Activated T-cell treated with anti-CD3 and anti-CD28 coated beads for 1 hour (primary cell): Measurements from ENCODE around the gene GRB10.

Experiments used
- DNase-seq: peaks from one replicate; pipeline ENCODE4 v3.0.0-alpha.2; 2020; ENCODE audit warnings: low read depth

The GRB10 gene

DNA sequence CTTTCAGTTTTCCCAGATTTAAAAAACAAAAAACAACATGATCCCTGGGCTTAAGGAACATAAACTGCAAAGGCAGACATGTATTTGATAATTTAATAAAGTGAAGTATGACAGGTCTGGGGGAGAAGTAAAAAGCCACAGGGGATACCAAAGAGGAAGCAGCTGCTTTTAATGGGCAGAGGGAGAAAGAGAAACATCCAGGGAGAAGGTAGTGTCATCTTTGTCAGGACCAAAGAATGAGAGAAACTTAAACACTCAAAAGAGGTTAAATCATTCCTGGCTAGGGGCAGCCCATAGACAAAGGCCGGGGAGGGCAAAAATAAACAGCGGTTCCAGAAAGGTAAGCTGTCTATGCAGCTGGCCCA is 94.5 kb downstream of the GRB10 start:
- DNase-seq, result no peak

DNA sequence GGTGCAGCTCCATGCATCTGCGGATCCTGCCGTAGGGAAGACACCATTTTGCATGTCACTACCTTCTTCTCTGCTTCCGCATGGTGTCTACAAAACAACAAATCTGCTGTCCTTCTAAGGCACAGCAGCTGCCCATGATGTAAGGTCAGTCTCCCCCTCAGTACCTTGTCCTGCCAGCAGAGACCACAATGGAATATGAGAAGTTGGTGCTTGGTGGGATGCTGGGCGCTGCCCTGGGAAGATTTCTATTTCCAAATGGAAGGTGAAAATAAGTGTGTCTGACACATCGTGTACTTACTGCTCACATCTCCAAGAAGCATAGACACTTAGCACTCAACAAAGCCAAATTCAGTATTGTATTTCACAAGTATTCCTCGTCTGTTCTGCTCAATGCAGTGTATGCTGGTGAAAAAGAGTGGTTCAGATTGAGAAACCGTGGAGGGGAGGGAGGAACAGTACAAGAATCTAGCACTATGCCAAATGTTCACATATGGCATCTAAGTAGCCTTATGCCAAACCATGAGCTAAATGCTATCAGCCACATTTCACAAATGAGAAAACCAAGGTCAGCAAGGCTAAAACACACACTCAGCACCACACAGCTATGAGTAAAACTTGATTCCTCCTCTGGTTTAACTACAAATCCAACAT is 95.0 kb downstream of the GRB10 start:
- DNase-seq, result no peak

DNA sequence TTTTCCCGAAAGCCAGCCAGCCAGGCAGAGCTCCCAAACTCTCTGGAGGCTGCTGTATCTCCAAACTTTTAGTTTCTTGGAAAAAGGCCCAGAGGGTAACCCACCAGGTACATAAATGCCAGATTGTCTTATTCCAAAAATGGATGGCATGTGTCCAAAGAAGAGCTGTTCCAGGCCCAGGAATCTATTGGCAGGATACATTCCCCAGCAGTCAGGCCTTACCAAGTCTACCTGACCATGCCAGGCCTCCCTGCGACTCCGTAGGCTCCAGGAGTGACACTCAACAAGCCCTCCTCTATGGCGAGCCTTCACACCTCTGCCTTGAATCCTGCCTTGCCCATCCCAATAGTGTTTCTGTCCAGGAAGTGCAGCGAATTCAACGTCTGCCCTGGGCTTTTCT is 95.6 kb downstream of the GRB10 start:
- no peak for DNase-seq

DNA sequence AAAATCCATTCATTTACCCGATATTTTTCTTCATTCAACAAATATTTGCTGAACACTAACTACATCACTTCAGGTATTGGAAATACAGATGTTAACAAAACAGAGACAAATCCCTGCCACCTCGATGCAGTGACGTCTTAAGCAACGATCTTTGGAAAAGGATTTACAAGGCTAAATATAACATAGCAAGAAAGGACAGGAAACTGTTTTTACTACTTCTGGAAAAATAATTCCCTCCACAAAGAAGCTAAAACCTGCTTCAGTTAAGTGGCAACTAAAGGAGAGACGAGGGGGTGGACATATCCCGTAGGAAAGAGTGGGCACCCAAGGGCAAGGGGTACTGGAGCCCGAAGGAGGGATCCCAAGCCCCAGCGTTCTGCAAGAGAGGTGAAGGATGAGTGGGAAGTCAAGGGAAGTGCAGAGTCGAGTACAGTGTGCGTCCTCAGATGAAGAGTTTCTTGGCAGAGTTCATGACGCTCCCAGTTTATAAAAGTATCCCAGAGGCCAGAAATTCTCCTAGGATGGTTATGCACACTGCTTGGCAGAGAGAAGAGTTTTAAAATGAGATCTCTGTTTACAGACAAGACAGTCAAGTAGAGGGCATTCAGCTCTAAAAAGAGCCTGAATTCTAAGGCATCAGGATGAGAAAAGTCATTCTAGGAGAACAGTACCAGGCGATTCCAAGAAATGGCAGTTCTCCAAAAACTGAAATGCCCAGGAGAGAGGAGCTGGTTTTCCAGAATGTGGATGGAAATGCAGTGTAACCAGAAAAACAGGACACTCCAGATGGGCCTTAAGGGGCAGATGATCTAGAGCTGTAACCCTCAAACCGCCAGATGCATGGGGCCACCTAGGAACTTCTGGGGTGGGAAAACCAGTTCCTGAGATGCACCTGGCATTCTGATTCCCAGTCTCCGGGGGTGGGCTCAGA is 97.3 kb downstream of the GRB10 start:
- DNase-seq, result no peak

DNA sequence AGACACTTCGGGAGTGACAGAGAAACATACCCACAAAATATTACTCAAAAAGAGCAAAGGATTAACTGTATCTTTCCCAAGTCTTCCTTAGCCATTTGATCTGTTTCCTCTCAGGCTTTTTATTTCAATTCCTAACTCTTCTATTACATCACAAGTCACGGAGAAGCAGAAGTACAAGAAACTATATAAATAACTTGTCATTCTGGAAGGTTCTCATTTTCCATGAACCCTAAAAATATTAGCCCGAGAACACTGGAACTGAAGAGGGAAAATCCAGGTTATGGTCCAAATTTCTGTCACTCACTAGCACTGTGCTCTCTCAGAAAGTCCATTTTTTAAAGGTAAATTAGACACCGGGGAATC is 98.0 kb downstream of the GRB10 start:
- DNase-seq, result no peak

DNA sequence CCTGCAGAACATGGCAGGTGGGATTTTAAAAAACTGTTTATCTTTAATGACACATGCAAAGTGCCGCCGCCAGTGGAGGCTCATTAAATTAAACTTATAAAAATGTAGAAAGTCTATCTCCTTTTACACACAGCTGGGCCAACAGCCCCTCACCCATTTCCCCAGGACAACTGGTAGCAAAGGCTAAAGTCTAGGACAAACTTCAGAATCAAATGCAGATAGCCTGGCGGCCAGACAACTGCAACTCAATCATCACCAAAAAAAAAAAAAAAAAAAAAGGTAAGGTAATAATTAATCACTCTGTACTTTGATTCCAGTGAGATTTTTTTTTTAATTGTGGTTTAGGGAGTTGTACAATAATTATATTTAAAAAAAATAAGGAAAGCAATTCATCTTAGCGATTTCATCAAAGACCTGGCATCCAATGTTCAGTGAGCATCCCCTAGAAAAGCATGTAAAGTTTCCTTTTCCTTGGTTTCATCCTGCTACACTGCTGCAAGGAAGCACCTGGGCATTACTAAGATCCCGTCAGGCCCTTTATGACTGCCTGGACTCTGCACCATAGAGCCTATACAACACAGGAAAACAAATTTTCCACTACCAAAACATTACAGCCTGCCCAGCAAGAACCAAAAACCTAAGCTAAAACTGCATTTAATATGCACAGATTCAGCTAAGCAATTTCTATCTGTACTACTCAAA is 98.5 kb downstream of the GRB10 start:
- DNase-seq, result no peak

DNA sequence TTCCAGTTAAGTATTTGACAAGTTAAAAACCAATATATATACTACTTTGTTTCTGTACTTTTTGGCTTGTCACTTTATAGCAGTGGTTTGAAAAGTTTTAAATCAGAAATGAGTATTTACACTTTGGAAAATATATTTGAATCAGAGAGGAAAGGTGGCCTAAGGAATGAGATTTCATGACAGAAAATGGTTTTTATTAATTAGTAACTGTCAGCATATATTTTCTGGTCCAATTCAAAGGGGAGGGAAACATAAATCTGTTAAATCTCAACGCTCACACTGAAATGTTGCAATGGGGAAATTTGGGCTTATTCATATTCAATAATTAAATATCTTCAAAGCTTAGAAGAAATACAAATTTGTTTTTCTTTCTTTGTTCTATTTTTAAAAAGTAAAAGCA is 100.1 kb downstream of the GRB10 start:
- DNase-seq, result no peak

DNA sequence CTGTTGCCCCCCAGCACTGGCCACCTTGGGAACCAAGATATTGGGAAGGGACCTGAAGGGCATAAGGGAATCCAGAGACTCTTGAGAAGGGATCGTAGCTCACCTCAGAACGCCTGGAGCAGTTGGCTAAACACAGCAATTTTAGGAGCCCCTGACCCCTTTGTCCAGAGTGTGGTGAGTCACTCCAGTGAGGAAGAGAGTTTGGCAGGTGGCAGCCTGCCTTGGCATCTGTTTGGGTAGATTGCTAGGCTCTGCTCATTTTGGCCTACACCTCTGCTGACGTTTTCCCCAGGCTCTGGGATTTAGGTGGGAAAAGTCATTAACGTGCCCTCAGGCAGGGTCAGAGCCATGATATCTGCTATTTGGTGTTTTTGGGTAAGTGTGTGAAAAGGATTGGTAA is 100.6 kb downstream of the GRB10 start:
- no peak for DNase-seq

DNA sequence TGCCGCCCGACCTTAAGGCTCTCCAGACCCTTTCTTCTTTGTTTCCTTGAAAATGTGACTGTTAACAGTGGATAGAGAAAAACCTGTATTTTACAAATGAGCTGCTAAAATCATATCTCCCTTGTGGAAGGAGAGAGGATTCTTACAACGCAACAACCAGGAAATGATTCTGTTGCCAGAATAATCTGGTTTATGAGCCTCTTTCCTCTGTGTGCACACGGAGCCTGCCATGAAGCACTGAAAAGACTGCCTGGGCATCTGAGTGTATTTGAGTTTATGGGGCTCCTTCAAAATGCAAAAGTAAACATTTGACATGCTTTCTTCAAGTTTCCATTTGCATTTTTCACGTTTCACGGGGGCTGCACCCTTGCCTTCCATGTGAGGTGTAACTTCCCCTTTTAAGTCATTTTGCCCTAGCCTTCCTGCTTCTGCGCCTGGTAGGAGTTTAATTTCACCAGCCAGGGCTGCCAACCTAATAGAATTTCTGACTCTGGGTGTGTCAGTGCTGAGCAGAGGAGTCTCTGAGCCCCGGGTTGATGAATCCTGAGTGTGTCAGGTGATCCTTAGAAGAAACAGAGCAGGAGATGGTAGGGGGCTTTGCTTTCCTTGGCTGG is 101.2 kb downstream of the GRB10 start:
- no peak for DNase-seq

DNA sequence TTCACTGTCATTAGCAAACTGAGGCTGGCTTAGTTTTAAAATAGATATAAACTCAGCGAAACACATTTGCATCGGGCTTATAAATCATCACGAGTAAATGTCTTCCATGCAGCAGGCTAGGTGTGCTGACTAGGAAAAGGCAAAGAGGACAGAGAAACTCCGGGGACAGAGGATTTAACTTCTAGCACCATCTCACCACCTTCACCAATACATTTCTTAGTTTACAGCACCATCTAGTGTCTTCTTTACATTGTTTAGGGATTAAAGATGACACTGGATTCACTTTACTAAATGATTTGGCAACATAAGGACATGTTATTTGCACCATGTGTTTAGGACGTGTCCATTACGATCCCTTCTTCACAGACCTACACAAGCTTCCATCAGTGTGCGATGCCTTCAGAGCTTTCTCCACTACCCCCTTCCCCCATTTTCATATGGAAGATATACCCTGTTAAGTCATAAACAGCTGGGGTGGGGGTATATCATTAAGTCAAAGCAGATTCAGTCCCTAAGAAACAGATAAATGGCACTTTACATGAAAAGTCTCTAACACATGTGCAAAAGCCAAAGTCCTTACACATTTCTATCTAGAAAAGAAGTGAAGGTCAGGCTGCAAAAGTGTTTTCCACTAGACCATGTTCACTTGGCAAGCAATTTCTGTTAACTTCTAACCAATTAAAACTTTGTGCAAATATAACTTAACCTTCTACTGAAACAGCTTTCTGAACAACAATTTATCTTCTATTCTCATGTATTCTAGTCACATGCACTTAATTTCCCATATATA is 103.3 kb downstream of the GRB10 start:
- DNase-seq, result no peak

DNA sequence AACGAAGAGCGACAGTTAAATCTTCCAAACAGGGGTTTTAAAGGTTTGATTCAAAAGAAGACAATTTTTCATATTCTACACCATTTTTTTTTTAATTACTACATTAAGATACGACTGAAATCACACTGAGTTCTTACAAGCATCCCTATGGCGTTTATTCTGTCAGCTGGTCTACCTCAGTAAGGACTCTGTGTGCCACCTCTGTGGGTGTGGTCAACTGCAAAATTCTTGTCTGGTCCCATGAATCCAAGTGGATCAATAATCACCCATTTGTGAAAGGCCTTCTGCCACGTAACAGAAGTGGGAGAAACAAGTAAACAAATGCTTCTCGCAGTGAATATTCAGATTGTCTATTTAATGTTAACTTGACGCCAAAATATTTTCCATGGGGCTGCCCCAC is 104.1 kb downstream of the GRB10 start:
- no peak for DNase-seq

DNA sequence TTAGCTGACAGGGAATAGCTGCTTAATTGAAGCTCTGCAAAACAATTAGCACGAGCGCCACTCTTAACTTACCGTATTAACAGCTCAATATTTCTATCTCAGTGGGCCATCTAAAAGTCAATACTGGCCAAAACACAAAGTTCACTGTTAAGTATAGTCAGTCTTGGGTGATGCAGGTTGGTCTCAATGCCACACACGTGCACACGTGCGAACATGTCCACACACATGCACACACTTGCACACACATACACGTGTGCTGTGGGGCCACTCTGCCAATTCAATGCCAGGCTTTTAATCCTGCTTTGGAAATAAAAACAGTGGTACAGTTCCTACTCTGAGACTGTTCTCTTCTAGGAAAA is 105.1 kb downstream of the GRB10 start:
- no peak for DNase-seq

DNA sequence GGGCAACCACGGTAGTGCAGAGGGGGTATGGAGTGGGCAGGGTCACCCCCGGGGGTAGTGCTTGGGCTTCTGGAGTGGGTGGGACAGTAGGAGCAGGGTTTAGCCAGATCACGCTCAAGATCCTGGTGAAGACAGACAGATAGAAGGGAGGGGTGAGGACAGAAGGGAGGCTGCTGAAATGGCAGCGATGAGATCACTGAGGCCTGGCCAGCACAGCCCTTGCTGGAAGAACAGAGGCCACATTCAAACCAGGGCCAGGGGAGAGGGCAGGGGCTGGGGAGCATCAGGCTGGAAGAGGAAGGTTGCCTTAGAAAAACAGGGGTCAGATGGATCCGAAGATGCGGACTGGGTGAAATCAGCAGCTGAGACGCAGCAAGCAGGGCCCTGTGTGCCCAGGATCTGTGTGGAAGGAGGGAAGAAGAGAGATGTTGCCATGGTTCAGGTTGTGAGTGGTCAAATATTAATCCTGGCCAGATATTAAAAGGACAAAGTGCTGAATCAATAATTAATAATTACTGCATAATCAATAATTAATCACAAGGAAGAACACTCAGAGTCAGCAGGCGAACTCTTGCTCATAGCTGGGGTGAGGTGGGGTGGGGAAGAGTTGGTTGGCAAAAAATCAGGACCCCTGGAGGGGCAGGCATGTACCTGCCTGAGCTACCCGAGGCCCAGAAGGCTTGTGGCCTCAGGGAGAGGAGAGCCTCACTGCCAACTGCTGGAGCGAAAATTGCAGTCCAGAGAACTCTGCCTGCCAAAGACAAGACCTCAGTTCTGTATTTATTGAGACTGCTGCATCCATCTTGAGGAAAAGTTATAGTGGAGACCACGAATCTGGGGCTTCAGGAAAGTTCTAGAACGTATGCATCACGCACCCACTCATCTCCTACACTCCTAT is 105.7 kb downstream of the GRB10 start:
- no peak for DNase-seq

DNA sequence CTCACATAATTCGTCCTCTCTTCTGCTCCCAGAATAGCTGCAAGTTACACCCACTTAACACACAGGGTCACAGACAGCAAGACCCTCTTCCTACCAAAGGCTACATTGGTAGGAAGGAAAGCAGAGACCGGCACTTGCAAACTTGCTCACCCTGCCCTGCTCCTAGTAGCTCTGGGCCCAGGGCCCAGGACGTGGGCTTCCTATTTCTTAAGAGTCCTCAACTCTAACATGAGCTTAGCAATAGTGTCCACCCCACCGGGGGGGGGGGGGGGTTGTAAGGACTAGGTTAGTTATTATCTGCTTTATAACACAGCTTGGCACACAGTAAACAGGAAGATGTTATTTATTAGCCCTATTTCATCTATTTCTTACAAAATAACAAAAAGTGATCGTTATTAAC is 106.6 kb downstream of the GRB10 start:
- no peak for DNase-seq

DNA sequence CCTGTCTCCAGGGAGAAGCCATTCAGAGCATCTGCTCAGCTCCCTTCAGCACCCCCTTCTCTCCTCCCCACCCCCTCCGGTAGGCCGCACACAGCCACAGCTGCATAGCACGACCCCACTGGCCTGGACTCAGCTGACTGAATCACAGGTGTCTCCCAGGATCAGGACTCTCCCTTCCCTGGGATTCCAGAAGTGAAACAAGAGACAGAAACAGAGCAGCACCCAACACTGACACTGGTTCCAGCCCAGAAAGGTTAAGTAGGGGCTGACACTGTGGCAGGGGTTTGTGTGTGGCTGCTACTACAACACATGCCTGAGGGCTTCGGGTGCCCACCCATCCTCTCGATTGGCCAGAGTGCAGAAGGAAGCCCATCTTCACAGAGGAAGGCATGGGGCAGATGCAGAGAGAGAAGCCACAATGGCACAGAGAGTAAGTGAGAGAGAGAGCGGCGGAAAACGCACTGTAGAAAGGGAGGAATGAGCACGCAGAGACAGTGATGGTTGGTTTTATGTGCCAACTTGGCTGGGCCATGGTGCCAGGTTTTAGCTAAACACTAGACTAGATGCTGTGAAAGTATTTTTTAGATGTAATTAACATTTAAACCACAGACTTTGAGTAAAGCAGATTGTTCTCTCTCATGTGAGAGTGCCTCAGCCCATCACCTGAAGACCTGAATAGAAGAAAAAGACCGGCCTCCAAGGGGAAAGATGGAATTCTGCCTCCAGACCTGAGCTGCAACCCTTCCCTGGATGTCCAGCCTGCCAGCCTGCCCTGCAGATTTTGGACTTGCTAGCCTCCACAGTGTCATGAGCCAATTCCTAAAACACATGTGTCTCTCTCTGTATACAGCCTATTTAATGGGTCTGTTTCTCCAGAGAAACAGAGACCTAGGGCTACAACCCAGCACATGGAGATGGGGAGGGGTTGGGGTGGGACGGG is 107.5 kb downstream of the GRB10 start:
- no peak for DNase-seq

DNA sequence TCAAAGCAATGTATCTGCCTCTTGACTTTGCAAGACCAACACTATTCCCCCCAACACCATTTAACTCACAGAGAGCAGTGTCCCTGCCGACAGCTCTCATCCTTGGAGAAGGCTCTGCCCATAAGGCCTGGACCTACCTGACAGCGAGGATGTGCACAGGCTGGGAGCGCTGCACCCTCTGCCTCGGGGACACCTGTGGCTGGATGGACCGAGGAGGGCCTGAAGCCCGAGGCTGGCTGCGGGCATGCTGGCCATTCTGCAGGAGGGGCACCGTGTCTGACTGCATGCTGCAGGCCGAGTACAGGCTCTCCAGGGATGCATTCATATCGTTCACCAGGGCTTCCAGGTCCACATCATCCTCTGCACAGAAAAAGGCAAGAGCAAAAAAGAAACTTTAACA is 108.4 kb downstream of the GRB10 start:
- no peak for DNase-seq

DNA sequence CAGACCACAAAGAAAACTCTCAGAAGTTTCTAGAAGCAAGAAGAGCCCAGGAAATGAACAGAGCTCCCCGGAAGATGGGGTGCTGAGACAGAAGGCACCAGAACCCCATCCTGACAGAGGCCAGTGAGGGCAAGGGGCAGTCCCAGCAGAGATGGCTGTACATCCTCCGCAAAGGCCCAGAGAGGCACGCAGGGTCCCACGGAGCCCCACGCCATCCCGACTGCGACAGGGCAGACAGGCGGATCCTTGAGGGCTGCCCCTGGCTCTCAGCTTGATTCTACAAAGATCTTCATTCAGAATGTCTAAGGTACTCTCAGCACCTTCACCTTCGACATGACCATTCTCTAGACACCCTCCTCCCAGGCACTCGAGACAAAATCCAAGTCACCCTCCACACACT is 109.6 kb downstream of the GRB10 start:
- DNase-seq, result no peak

DNA sequence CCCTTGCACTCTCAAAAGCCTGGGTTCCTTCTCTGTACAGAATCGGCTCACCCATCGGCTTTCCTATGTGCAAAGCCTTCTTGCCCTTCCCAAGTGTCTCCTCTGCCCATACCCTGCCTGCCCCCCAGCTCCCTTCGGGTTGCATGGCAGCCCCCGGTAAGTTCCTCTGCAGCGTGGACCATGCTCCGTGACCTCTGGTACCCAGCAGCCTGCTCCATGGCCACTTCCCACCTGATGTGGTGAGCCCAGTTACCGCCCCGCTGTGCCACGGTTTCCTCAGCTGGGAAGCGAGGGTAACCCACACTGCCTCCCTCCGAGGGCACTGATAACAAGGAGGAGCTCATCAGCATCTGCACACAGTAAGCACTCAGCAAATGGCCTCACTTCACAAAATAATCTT is 110.7 kb downstream of the GRB10 start:
- no peak for DNase-seq

DNA sequence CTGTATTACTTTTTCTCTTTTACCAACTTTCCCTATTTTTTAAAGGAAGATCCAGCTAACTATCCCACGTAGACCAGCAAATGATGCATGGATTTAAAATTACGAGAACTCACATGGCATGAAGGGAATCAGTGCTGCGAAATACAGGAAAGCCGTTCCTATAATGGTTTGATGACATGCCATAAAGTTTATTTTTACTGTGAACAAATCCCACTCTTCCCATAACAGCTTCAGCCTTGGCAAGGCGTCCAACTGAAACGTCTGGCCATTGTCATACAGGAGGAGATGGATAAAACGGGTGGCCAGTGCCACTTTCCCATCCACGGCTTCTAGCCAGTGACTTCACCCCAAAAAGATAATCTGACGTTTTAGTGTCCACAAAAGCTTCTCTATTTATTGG is 111.3 kb downstream of the GRB10 start:
- no peak for DNase-seq

DNA sequence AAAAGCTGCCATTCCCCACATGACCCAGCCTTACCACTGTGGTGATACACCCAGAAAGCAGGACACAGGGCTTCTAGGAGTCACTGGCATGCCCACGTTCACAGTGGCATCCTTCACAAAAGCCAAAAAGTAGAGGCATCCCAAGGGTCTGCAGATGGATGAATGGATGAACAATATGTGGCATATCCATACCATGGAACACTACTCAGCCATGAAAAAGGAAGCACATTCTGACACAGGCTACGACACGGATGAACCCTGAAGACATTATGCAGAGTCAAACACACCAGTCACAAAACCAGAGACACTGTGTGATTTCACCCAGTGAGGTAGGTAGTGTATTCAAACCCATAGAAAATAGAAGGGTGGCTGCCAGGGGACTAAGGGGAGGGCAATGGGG is 112.8 kb downstream of the GRB10 start:
- DNase-seq, result no peak
